Aorta (tissue), 5 donors: ENCODE measurements around the gene PIK3R5. TPM values are rescaled to one million over a fixed set of nuclear protein-coding genes. Genes with fewer than 3 reads are reported as not detected.
"Not testable (repeated sequence)": the region's sequence is repeated elsewhere in the genome, so short reads cannot be mapped to it uniquely, and the experiment has no call there.

Source experiments
- ATAC-seq: fragments of 200-7000 bp; cut with Tn5 transposase; one replicate; pipeline ENCODE4 v1.9.1; 2022; ENCODE audit warnings: moderate library complexity; ENCODE audit not compliant: low FRiP score
- DNase-seq, 2 donors: peaks; one replicate each; pipeline ENCODE4 v3.0.0-alpha.2; 2020
- H3K27ac ChIP-seq, 2 donors: one replicate each; pipeline ENCODE4 v1.5.1; 2013; ENCODE audit warnings: low read length in 2 of 2, mild to moderate bottlenecking in 2 of 2, moderate library complexity in 2 of 2, control low read depth in 1 of 2, inconsistent platforms in 1 of 2, low read depth in 1 of 2
- H3K27me3 ChIP-seq, 2 donors: one replicate each; pipeline ENCODE4 v1.6.1; 2013; ENCODE audit warnings: control low read depth in 1 of 2, low read length in 1 of 2, mild to moderate bottlenecking in 1 of 2, moderate library complexity in 1 of 2; ENCODE audit not compliant: insufficient read depth in 2 of 2, control insufficient read depth in 1 of 2
- H3K36me3 ChIP-seq, 2 donors: one replicate each; pipeline ENCODE4 v1.6.1; 2013; ENCODE audit warnings: control low read depth in 1 of 2, low read length in 1 of 2, mild to moderate bottlenecking in 1 of 2; ENCODE audit not compliant: insufficient read depth in 2 of 2, control insufficient read depth in 1 of 2
- H3K4me1 ChIP-seq, 2 donors: one replicate each; pipeline ENCODE4 v1.6.1; 2013; ENCODE audit warnings: low read length in 2 of 2, control low read depth in 1 of 2, mild to moderate bottlenecking in 1 of 2, moderate library complexity in 1 of 2; ENCODE audit not compliant: insufficient read depth in 2 of 2, control insufficient read depth in 1 of 2
- H3K4me3 ChIP-seq, 2 donors: one replicate each; pipeline ENCODE4 v1.5.1; 2013; ENCODE audit warnings: low read length in 2 of 2, control low read depth in 1 of 2, mild to moderate bottlenecking in 1 of 2
- H3K9me3 ChIP-seq: one replicate; pipeline ENCODE4 v1.6.1; 2013; ENCODE audit warnings: mild to moderate bottlenecking, low read length; ENCODE audit not compliant: control insufficient read depth
- WGBS, 2 donors: extraction: QIAGEN DNeasy Blood & Tissue Kit; methylation state at CpG; one replicate each; pipeline ENCODE4 v1.1.7; 2013; 5-methylcytosine and 5-hydroxymethylcytosine counted together
- intact Hi-C, 2 donors: fragments of 100-400 bp; cut with DNase I; formaldehyde crosslinking; loops; one replicate each; pipeline versions ENCODE4 v1.14.2 to v1.15.0; 2022
- polyA plus RNA-seq, 2 donors: library from polyadenylated mRNA; stranded (reverse); fragments of 200-250 nt; gene quantifications; one replicate each; pipeline ENCODE4 v1.2.3, GENCODE V29; 2013
- total RNA-seq, 2 donors: library from RNA; stranded (reverse); fragmentation: NEBNext Ultra II Directional; extraction: Animal tissue kit (Norgen Biotek cat#: 25700); gene quantifications; one replicate each; pipeline ENCODE4 v1.2.1, GENCODE V29; 2021
- donor health status: healthy with polysubstance abuse.
- donor health status: Bipolar disorder and iron deficiency.
- donor health status: DM: no; HTN: no; CAD: no.
- donor health status: DM: no; HTN: no; CAD: no.
- donor health status: DM: yes; HTN: yes; CAD: no.

The PIK3R5 gene
- total and polyA plus RNA-seq, 4 donors, result 1.4 to 18.5 (median 13.4) TPM

- H3K4me1 ChIP-seq, ATAC-seq, H3K9me3 ChIP-seq, H3K27ac ChIP-seq, DNase-seq, H3K36me3 ChIP-seq, H3K4me3 ChIP-seq, H3K27me3 ChIP-seq, intact Hi-C loops: not testable (repeated sequence)
- 82 to 86% methylated on average over 2 of the region's 2 CpGs for WGBS, 2 donors
Observed at GRCh38 chr17:8988263-8988935, 22.9 kb upstream of the PIK3R5 start.

GRCh38 chr17:8986295-8986694 lies 20.8 kb upstream of the PIK3R5 start:
- no peak overlapping the region for H3K4me3 ChIP-seq
- no peak overlapping the region for H3K27ac ChIP-seq
- no peaks in the 10 kb centered on the region for H3K4me1 ChIP-seq
- ATAC-seq, result no peak
- no peaks in the 10 kb centered on the region for H3K27me3 ChIP-seq
- WGBS, 2 donors, result 91 to 95% methylated on average over 2 of the region's 2 CpGs
- no peaks in the 10 kb centered on the region for H3K36me3 ChIP-seq
- no peaks in the 10 kb centered on the region for H3K9me3 ChIP-seq
- intact Hi-C loops, result no loop called here
- DNase-seq, result no peak

GRCh38 chr17:8985054-8985701 lies 19.7 kb upstream of the PIK3R5 start:
- ATAC-seq (no peak), DNase-seq (no peak)
- H3K27ac ChIP-seq, result no peak overlapping the region
- WGBS, 2 donors, result 91 to 92% methylated on average over 4 of the region's 4 CpGs
- H3K36me3 ChIP-seq, result no peaks in the 10 kb centered on the region
- no peaks in the 10 kb centered on the region for H3K4me1 ChIP-seq
- no peaks in the 10 kb centered on the region for H3K9me3 ChIP-seq
- intact Hi-C loops, result no loop called here
- no peak overlapping the region for H3K4me3 ChIP-seq
- H3K27me3 ChIP-seq, result no peaks in the 10 kb centered on the region

GRCh38 chr17:8984225-8984624 lies 18.7 kb upstream of the PIK3R5 start:
- intact Hi-C loops, H3K36me3 ChIP-seq, ATAC-seq, H3K4me3 ChIP-seq, H3K27ac ChIP-seq, DNase-seq, H3K9me3 ChIP-seq, H3K4me1 ChIP-seq, H3K27me3 ChIP-seq: not testable (repeated sequence)
- 96 to 97% methylated on average over 5 of the region's 5 CpGs for WGBS, 2 donors

- ATAC-seq, result no peak
- Histone ChIP-seq H3K36me3 (no peaks in the 10 kb centered on the region), H3K27ac (no peak overlapping the region), H3K9me3 (no peaks in the 10 kb centered on the region), H3K4me1 (no peaks in the 10 kb centered on the region), H3K4me3 (no peak overlapping the region), H3K27me3 (no peaks in the 10 kb centered on the region)
- no peak for DNase-seq
- WGBS, 2 donors, result 15 to 17% methylated on average over 2 of the region's 2 CpGs
- intact Hi-C loops, result no loop called here
Observed at GRCh38 chr17:8981443-8981842, 15.9 kb upstream of the PIK3R5 start.

GRCh38 chr17:8979715-8980114 lies 14.2 kb upstream of the PIK3R5 start:
- Histone ChIP-seq H3K4me3 (no peak overlapping the region), H3K4me1 (no peaks in the 10 kb centered on the region), H3K36me3 (no peaks in the 10 kb centered on the region), H3K9me3 (no peaks in the 10 kb centered on the region), H3K27ac (no peak overlapping the region), H3K27me3 (no peaks in the 10 kb centered on the region)
- no peak for ATAC-seq
- intact Hi-C loops, result no loop called here
- DNase-seq, result no peak

GRCh38 chr17:8976638-8977037 lies 11.1 kb upstream of the PIK3R5 start:
- DNase-seq (no peak), ATAC-seq (no peak)
- no peaks in the 10 kb centered on the region for H3K27me3 ChIP-seq
- no peak overlapping the region for H3K4me3 ChIP-seq
- 96 to 100% methylated on average over 1 of the region's 1 CpG for WGBS, 2 donors
- H3K9me3 ChIP-seq, result no peaks in the 10 kb centered on the region
- no peaks in the 10 kb centered on the region for H3K4me1 ChIP-seq
- intact Hi-C loops, result no loop called here
- H3K27ac ChIP-seq, result no peak overlapping the region
- no peaks in the 10 kb centered on the region for H3K36me3 ChIP-seq

GRCh38 chr17:8975091-8975725 lies 9.7 kb upstream of the PIK3R5 start:
- no peaks in the 10 kb centered on the region for H3K9me3 ChIP-seq
- no peaks in the 10 kb centered on the region for H3K27me3 ChIP-seq
- H3K27ac ChIP-seq, result no peak overlapping the region
- H3K4me1 ChIP-seq, result no peaks in the 10 kb centered on the region
- DNase-seq, result no peak
- ATAC-seq, result no peak
- WGBS, 2 donors, result 93% methylated on average over 9 of the region's 9 CpGs
- intact Hi-C loops, result no loop called here
- H3K4me3 ChIP-seq, result no peak overlapping the region
- no peaks in the 10 kb centered on the region for H3K36me3 ChIP-seq

- Histone ChIP-seq H3K27me3 (no peaks in the 10 kb centered on the region), H3K4me3 (no peak overlapping the region), H3K36me3 (no peaks in the 10 kb centered on the region), H3K4me1 (no peaks in the 10 kb centered on the region), H3K9me3 (no peaks in the 10 kb centered on the region), H3K27ac (no peak overlapping the region)
- intact Hi-C loops, result no loop called here
- WGBS, 2 donors, result 55 to 63% methylated on average over 2 of the region's 2 CpGs
- ATAC-seq (no peak), DNase-seq (no peak)
Observed at GRCh38 chr17:8969901-8970300, 4.4 kb upstream of the PIK3R5 start.
